Activated CD4-positive, alpha-beta T cell treated with anti-CD3 and anti-CD28 coated beads, Interleukin-2, amount 50 U/mL, for 48 hours (primary cell): ENCODE data around the gene MYO7B.

ENCODE experiments used
- DNase-seq, 2 experiments: peaks; one replicate each; pipeline ENCODE4 v3.0.0-alpha.2; 2020

Gene MYO7B

GRCh38 chr2:127575185-127575765, 39.8 kb downstream of the MYO7B start:
- DNase-seq, result no peak

GRCh38 chr2:127575941-127576432, 40.5 kb downstream of the MYO7B start:
- no peak for DNase-seq

- no peak for DNase-seq
Observed at GRCh38 chr2:127576433-127577207, 41.1 kb downstream of the MYO7B start.

- DNase-seq, result no peak
Observed at GRCh38 chr2:127577208-127577475, 41.7 kb downstream of the MYO7B start.

- DNase-seq, result no peak
Observed at GRCh38 chr2:127577503-127577902, 42.0 kb downstream of the MYO7B start.

GRCh38 chr2:127577973-127578372, 42.5 kb downstream of the MYO7B start:
- no peak for DNase-seq

- no peak for DNase-seq
Observed at GRCh38 chr2:127578411-127578810, 42.9 kb downstream of the MYO7B start.

GRCh38 chr2:127579231-127579630, 43.7 kb downstream of the MYO7B start:
- DNase-seq, result no peak

GRCh38 chr2:127580167-127581049, 44.9 kb downstream of the MYO7B start:
- DNase-seq, result no peak

- DNase-seq, result no peak
Observed at GRCh38 chr2:127581050-127581345, 45.5 kb downstream of the MYO7B start.

- no peak for DNase-seq
Observed at GRCh38 chr2:127581516-127582490, 46.3 kb downstream of the MYO7B start.

GRCh38 chr2:127582863-127583861, 47.7 kb downstream of the MYO7B start:
- DNase-seq, result no peak

- no peak for DNase-seq
Observed at GRCh38 chr2:127584047-127584446, 48.6 kb downstream of the MYO7B start.

- no peak for DNase-seq
Observed at GRCh38 chr2:127584516-127585033, 49.1 kb downstream of the MYO7B start.

- no peak for DNase-seq
Observed at GRCh38 chr2:127585270-127585807, 49.9 kb downstream of the MYO7B start.

- DNase-seq, result no peak
Observed at GRCh38 chr2:127586136-127586535, 50.7 kb downstream of the MYO7B start.

GRCh38 chr2:127586746-127587295, 51.3 kb downstream of the MYO7B start:
- no peak for DNase-seq

- no peak for DNase-seq
Observed at GRCh38 chr2:127588241-127588640, 52.8 kb downstream of the MYO7B start.

- no peak for DNase-seq
Observed at GRCh38 chr2:127589358-127589757, 53.9 kb downstream of the MYO7B start.

GRCh38 chr2:127589841-127590240, 54.4 kb downstream of the MYO7B start:
- DNase-seq, result no peak
